Activated CD4-positive, CD25-positive, alpha-beta regulatory T cell treated with anti-CD3 and anti-CD28 coated beads, Interleukin-2, amount 50 U/mL, for 16 hours (primary cell): ENCODE data around the gene DPY19L2.
"Not testable (repeated sequence)": the region's sequence is repeated elsewhere in the genome, so short reads cannot be mapped to it uniquely, and the experiment has no call there.

Experiments
- DNase-seq: peaks from one replicate; pipeline ENCODE4 v3.0.0-alpha.2; 2020; ENCODE audit warnings: low read depth, low spot score

The DPY19L2 gene

GRCh38 chr12:63537838-63538237, 130.5 kb downstream of the DPY19L2 start:
- not testable (repeated sequence) for DNase-seq

GRCh38 chr12:63529641-63530040, 138.7 kb downstream of the DPY19L2 start:
- not testable (repeated sequence) for DNase-seq

GRCh38 chr12:63525831-63526230, 142.5 kb downstream of the DPY19L2 start:
- no peak for DNase-seq

- DNase-seq: no peak
Measured at GRCh38 chr12:63521706-63522105, 146.6 kb downstream of the DPY19L2 start.
